Body of pancreas (tissue), 4 donors: ENCODE data around the gene RREB1.

Experiments
- CTCF ChIP-seq, 7 experiments: fragments of 450-650 bp in 4 of 7; fragments of 200-600 bp in 3 of 7; sonication (generic) in 3 of 7; IDR thresholded peaks; one replicate each; pipeline ENCODE4 v1.5.1; 2016 to 2019; ENCODE audit warnings: antibody characterized with exemption in 7 of 7
- POLR2A ChIP-seq, 3 donors: fragments of 450-650 bp; IDR thresholded peaks; one replicate each; pipeline ENCODE4 v1.6.1; 2016; ENCODE audit warnings: antibody characterized with exemption in 3 of 3, mild to moderate bottlenecking in 2 of 3

- TF ChIP-seq CTCF (IDR thresholded peaks at IDR 0.05) (peak in 1 of 7 experiments; percentile 3), POLR2A (IDR thresholded peaks at IDR 0.05) (peak in 1 of 3 donors; percentile 0)
Measured at GRCh38 chr6:7271205-7271534, 163.4 kb downstream of the RREB1 start.
